Fibroblast of pulmonary artery (primary cell): ENCODE results near the gene AADACL4.

Source experiments
- DNase-seq: peaks from one replicate; pipeline ENCODE4 v3.0.0-alpha.2; 2010; ENCODE audit warnings: low read depth
- H3K4me3 ChIP-seq: replicated peaks from 2 replicates; pipeline ENCODE4 v1.5.1; 2011; ENCODE audit warnings: low read depth, mild to moderate bottlenecking, control low read depth, low read length, moderate library complexity
- CTCF ChIP-seq: IDR thresholded peaks from 2 replicates; pipeline ENCODE4 v1.5.1; 2011; ENCODE audit warnings: mild to moderate bottlenecking, control low read depth, low read length, inconsistent platforms; ENCODE audit errors: missing control alignments

AADACL4 gene

GRCh38 chr1:12690156-12690555, 46.3 kb downstream of the AADACL4 start:
- no peak overlapping the region for H3K4me3 ChIP-seq
- no peak for TF ChIP-seq CTCF
- DNase-seq: no peak

DNA sequence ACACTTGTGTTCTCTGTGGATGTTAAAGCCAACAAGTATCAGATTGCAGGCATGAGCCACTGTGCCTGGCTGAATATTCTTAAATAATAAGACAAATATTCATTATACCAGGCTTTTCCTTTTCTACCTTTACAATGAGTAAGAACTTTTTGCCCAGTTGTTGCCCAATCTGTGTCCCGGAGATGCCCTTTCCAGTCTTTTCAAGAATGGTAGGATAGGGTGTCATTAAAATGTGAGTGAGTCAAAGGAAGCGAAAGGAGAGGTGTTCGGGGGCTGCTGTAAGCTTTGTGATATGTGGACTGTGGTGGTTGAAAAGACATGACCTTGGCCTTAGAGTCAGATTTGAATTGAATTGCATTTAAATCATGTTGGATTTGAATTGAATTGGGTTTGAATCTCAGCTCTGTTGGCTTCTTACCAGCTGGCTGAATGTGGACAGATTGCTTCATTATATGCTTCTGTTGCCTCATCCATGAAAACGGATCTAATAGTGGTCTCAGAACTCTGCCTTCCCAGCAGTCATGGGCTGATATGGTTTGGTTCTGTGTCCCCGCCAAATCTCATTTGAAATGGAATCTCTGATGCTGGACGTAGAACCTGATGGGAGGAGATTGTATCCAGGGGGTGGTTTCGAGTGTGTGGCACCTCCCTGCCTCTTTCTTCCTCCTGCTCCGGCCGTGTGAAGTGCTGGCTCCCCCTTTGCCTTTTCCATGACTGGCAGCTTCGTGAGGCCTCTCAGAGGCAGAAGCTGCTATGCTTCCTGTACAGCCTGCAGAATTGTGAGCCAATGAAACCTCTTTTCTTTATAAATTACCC, 49.3 kb downstream of the AADACL4 start:
- H3K4me3 ChIP-seq: no peak overlapping the region
- DNase-seq: peak; percentile 60
- TF ChIP-seq CTCF: no peak

DNA sequence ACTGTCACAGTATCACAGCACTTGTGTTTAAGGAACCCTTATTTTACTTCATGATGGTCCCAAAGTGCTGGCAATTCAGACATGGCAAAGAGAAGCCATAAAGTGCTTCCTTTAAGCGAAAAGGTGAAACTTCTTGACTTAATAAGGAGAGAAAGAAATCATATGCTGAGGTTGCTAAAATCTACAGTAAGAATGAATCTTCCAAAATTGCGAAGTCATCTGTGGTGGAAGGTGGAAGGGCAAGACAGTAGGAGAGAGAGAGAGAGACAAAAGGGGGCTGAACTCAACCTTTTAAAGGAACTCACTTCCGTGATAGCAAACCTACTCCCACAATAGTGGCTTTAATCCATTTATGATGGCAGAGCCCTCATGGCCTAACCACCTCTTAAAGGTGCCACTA, 52.8 kb downstream of the AADACL4 start:
- TF ChIP-seq CTCF: no peak

DNA sequence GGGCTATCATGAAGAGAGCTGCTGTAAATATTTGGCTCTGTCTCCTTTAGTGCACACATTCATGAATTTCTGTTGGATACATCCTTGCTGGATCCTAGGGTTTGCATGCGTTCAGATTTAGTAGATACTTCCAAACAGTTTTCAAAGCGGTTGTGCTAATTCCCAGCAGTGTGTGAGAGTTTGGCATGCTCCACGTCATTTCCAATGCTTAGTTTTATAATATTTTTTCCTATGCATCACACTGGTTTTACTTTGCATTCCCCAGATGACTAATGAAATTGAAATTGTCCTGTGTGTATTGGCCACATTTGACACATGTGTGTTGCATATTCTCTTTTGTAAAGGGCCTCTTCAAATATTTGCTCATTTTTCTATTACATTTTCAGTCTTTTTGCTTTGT, 53.5 kb downstream of the AADACL4 start:
- DNase-seq: no peak
- TF ChIP-seq CTCF: no peak
- H3K4me3 ChIP-seq: no peak overlapping the region

More for the DNA sequence above, 52.8 kb downstream of the AADACL4 start:
- no peak overlapping the region for H3K4me3 ChIP-seq
- no peak for DNase-seq

DNA sequence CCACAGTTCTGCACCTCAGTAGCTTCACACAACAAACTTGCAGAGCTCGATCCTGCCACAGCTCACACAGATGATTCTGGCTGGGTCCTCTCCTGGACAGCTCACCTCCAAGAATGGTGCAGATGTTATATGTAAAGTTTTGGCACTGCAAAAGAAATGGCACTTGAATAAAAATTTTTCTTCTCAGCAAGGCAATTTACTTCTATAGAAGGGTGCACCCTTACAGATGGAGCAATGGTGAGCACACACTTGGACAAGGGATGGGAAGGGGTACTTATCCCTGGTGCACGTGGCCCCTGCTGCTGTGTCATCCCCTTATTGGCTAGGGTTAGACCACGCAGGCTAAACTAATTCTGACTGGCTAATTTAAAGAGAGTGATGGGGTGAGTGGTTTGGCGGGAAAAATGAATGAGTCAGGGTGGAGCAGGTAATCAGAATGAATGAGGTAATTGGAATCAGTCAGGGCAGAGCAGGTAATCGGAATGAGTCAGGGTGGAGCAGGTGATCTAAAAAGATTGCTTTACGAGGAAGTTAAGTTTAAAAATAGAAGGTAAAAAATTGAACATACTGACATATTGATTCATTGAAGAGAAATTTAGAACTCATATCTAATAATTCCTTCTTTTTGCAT, 60.1 kb downstream of the AADACL4 start:
- no peak for TF ChIP-seq CTCF
- no peak for DNase-seq
- H3K4me3 ChIP-seq: no peak overlapping the region

DNA sequence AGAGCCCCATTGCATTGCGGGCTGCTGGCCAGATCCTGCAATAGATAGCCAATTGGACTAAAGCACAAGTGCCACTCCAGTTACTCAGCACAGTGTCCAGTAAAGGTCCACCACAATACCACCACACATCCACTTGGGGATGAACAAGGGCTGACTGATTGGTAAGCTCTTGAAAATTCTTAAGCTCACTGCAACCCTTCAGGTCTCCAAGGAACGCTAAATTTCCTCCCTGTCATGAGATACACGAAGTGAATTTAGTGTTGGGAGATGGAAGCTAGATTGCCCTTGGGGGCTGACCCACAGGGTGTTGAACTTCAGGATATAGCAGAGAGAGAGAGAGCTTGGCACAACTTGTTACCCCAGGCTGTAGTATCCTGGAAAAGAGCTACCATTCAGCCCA, 62.2 kb downstream of the AADACL4 start:
- TF ChIP-seq CTCF: no peak
- no peak for DNase-seq
- no peak overlapping the region for H3K4me3 ChIP-seq
